Measurements from ENCODE around the gene HTR2A. TPM values are rescaled to one million over a fixed set of nuclear protein-coding genes. Genes with fewer than 3 reads are reported as not detected.

Gene HTR2A
- total RNA-seq, 1 experiment from 2014 or later = 0.34 TPM

DNA sequence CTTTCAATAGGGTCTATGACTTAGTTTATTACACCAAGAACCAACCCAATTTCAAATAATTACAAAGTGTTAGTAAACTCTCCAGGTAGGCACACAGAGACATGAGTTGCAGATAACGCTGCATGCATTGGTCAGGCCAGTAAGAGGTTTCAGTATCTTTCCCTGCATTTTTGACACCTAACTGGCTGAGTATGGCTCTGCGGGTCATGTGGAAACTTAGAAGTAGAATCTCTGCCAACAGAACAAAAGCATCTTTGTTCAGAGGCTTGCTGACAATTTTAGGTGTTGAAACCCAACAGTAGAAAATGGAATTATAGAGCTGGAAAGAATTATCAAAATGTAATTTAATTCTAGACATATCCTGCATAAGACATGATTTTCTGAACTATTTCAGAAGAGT is 25.3 kb downstream of the HTR2A start:
- no peak for DNase-seq (ENCODE audit: low read depth)

DNA sequence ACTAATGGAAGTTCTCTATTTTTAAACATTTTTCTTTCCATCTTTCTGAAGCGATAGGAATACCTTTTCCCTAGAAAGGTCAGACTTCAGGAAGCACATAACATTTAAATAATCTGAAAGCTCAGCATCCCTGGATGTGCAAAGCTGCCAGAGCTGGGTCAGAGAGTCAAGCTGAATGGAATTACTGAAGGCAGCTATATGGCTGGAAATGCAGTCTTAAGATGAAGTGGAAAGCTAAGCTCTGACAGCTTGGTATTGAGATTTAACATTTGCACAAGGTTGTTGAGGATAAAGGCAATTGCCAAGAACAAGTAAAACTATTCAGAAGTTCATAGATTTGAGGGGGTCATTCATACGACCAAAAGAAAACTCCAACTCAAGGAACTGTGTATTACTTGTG is 28.8 kb downstream of the HTR2A start:
- DNase-seq (ENCODE audit: low read depth) = no peak

DNA sequence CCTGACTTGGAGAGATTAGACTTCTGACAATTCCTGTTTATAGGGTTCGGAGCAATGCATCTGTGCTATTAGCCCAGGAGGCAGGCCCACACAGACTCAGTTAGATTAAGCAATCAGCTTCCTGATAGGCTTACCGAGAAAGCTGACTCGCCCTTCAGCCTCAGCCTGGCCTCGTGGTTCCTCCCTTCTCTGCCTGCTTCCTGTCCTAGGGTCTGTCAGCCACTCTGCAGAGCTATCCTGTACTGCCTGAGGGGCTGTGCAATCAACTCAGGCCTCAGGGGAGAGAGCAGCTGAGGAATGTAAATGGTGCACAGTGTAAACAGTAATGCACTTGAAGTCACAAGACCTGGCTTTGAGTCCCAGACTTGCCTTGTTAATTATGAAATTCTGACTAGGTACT is 30.7 kb downstream of the HTR2A start:
- DNase-seq (ENCODE audit: low read depth) = peak; percentile 52

DNA sequence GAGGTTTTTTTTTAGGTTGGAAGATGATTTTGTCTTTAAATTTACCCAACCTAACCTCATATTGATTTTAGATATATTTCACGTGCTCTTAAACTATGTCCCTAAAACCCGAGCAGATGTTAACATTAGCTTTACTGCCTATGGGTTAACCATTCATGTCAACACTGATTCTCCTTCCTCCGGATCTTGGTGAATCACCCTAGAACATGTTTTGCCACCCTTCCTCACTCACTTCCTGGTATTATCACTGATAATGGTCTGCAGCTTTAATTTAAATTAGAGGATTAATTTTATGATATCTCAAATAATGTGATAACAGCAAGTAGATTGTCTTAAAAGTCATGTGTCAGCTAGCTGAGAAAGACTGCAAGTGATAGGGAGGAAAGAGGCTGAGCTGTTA is 31.9 kb downstream of the HTR2A start:
- DNase-seq (ENCODE audit: low read depth) = no peak

- no peak for DNase-seq (ENCODE audit: low read depth)
Observed at GRCh38 chr13:46861959-46862358, 34.9 kb downstream of the HTR2A start.

- no peak for DNase-seq (ENCODE audit: low read depth)
Observed at GRCh38 chr13:46860722-46861121, 36.1 kb downstream of the HTR2A start.

- DNase-seq (ENCODE audit: low read depth) = no peak
Observed at GRCh38 chr13:46858776-46859175, 38.1 kb downstream of the HTR2A start.

DNA sequence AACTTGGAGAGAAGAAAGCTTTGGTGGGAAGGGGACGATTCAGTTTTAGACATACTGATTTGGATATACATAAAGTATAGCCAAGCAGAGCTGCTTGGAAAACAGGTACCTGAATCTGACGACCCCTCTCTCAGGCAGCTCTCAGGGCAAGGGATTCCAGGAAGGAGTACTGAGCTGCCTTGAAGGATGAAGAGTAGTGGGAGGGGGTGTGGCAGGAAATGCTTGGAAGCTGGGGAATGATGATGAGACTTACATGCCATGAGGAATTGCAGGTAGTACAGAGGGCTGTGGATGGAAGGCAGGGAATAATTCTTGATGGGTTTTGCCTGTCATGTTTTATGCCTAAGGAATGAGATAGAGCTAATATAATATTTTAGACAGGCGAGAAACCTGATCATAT is 38.7 kb downstream of the HTR2A start:
- DNase-seq (ENCODE audit: low read depth) = no peak

GRCh38 chr13:46855664-46856063 is 41.2 kb downstream of the HTR2A start:
- DNase-seq (ENCODE audit: low read depth) = no peak

GRCh38 chr13:46855166-46855565 is 41.7 kb downstream of the HTR2A start:
- no peak for DNase-seq (ENCODE audit: low read depth)

- DNase-seq (ENCODE audit: low read depth) = no peak
Observed at GRCh38 chr13:46852168-46852567, 44.7 kb downstream of the HTR2A start.

DNA sequence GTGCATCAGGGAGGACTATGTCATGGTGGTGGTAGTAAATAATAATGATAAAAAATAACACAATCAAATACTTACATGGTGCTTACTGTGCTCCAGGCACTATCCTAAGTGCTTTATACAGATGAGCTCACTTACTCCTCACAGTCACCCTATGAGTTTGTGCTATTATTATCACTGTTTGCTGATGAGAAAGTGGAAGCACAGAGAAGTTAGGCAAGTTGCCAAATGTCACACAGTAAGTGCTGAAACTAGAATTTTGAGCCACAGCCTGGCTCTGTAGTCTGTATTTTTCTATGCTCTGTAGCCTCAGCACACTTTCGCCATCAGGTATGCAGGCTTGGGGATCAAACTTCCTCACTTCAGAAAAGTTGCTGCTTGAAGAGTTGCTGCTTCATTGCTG is 46.6 kb downstream of the HTR2A start:
- DNase-seq (ENCODE audit: low read depth) = peak; percentile 12

DNA sequence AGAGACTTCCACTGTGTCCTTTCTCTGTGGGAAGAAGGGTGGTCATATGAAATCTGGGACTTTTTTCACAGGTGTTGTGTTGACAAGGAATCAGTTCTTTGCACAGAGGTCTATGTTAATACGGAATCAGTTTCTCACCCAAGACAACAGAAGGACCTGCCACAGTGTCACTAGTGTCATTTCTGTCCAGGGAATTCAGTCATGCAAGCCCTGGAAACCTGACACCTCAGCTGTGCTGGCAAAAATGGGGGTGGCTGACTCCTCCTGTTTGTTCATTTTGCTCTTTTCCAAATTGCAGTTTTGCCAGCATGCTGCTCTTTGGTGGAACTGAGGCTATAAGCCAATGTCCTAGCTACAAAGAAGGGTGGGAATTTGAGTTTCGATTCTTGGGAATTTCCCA is 50.1 kb downstream of the HTR2A start:
- no peak for DNase-seq (ENCODE audit: low read depth)

DNA sequence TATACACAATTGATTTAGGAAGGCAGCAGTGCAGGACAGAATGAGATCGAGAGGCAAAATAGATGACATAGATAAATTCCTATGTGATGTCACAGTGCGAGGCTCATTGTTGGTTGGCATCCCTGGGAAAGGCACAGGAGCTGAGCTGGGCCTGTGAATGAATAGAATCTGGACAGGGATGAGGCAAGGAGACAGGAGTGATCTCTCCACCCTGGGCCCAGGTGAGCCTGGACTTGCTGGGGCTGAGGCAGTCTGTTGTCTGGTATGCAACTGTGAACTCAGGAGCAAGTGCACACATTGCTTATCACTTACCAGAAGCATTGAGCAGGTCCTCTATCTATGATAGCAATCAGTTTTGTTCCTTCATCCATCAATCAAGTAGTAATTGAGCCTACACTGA is 51.7 kb downstream of the HTR2A start:
- DNase-seq (ENCODE audit: low read depth) = no peak

DNA sequence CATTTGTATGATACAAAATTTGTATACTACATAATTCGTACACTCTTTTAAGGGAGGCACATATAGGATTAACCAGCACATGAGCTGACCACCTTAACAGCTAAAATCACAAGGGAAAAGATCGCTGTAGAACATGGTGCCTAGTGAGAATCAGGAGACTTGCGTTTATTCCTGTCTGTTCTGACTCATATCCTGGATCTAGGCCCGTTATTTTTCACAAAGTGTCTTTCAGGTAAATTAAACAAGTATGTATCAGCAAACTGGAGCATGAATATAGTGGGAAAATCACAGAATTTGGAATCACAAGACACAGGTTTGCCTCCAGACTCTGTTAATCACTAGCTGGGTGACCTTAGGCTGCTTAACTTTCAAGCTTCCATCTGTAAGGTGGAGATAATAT is 52.4 kb downstream of the HTR2A start:
- DNase-seq (ENCODE audit: low read depth) = no peak

DNA sequence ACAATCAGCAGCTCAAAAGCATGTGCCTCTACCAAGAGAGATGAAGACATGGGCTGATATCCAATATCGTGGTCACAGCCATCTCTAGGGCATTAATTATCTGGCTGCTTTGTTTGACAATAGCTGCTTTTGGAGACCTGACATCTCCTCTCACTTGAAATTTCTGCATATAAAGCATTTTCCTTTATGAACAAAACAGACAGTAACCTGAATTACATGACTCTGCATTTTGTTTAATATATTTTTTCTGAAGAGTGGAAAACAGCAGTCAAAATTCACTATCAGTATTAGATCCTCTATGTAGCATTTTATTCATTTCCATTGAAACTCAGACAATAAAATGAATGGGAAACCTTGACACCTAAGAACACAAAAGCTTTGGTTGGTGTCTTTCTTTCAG is 57.5 kb downstream of the HTR2A start:
- no peak for DNase-seq (ENCODE audit: low read depth)

- no peak for DNase-seq (ENCODE audit: low read depth)
Observed at GRCh38 chr13:46834657-46835056, 62.2 kb downstream of the HTR2A start.

DNA sequence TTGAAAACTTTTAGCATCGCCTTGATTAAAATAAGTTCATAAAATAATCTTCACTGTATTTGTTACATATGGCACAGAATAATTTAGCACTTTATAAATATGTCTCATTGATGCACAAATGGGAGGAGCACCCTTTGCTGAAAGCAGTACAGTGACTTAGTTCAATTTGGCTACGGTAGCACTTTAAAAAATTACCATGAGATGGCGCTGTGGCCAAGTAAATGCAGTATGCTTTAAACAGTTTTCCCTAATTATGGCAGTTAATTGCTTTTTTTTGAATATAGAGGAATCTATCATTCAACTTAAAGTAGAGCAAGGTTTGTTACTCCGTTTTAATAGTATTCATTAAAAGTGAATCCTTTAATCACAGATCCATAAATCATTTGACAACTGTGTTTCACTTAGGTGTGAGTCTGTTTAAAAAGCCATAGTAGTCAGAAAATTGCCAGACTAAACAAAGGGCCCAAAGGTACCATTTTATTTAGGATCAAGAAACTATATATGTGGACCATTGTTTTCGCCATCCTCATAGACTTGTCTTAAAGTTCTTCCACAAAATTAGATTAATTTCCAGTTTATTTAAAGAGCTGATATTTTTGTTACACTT is 65.2 kb downstream of the HTR2A start:
- peak; percentile 55 for DNase-seq (ENCODE audit: low read depth)

- DNase-seq (ENCODE audit: low read depth) = no peak
Observed at GRCh38 chr13:46830405-46831005, 66.3 kb downstream of the HTR2A start.

- no peak for DNase-seq (ENCODE audit: low read depth)
Observed at GRCh38 chr13:46822551-46822950, 74.3 kb downstream of the HTR2A start.

- DNase-seq (ENCODE audit: low read depth) = no peak
Observed at GRCh38 chr13:46817838-46818476, 78.9 kb downstream of the HTR2A start.

DNA sequence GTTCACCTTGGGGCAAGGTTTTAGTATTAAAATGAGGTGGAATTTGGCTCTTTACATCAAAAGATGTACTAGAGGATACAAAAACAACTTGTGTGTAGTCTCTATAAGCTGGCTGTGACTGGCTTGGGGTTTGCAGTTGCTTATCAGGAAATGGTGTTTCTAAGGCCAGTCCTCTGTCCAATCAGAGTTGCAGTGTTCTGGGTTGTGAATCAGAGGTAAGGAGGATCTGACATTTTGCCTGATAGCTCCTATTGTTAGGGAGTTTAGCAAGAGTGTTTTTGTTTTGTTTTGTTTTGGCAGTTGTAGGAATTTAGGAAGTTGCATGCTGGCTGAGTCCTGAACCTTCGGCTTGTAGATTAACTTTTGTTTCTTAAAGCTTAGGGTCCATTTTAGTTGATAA is 79.8 kb downstream of the HTR2A start:
- DNase-seq (ENCODE audit: low read depth) = no peak

DNA sequence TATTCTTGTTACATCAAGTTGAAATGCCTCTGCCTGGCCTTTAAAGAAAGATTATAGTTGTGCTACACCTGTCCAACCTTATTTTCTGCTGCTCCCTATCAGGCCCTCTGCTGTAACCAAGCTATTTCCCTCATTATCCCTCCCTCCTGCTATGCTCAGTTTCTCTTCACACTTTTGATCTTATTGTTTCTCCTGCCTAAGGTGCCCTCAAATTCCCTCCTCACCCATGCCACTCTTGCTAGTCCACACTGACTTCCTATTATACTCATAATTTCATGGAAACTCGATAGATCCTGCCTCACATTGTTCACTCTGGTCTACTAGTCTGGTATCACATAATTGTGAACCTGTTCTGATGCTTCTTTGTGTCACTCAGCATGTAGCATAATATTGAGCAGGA is 80.5 kb downstream of the HTR2A start:
- no peak for DNase-seq (ENCODE audit: low read depth)

Measured in LHCN-M2 (cell line).